Measurements from ENCODE around the gene TIPIN. TPM values are rescaled to one million over a fixed set of nuclear protein-coding genes. Genes with fewer than 3 reads are reported as not detected.
"Not testable (repeated sequence)": the region's sequence is repeated elsewhere in the genome, so short reads cannot be mapped to it uniquely, and the experiment has no call there.

Gene TIPIN
- total RNA-seq, 3 donors from 2014 or later: 63.8 to 79.6 (median 69.3) TPM

- Mint-ChIP-seq H3K27me3 (ENCODE audit: low read depth) (no peaks in the 10 kb centered on the region), H3K9me3 (no peaks in the 10 kb centered on the region), H3K36me3 (ENCODE audit: insufficient read depth) (peaks cover 8% of the 10 kb centered on the region), H3K4me3 (peak overlapping the region; percentile 46), H3K4me1 (ENCODE audit: low read depth) (peaks cover 76% of the 10 kb centered on the region)
- no peak for ATAC-seq
- DNase-seq: no peak
Measured at GRCh38 chr15:66389859-66390381, 33.4 kb upstream of the TIPIN start.

DNA sequence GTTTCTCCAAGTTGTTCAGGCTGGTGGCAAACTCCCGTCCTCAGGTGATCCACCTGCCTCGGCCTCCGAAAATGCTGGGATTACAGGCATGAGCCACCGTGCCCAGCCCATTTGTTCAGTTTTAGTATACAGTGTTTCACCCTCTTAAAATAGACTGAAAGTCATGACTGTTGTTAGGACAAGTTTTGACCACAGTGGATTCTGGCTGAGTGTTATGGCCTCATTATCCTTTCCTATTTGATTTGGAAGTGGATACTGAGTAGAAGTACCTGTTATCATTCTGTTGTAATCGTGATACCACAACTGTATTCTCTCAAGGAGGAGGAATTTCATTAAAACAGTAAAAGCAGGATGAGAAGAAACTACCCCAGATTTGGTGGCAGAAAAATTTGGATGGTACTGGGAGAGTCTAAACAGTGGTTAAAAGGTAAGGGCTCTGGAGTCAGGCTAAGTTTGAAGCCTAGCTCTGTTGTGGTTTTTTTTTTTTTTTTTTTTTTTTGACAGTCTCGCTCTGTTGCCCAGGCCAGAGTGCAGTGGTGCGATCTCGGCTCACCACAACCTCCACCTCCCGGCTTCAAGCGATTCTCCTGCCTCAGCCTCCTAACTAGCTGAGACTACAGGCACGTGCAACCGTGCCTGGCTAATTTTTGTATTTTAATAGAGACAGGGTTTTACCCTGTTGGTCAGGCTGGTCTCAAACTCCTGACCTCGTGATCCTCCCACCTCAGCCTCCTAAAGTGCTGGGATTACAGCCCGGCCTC lies 32.8 kb upstream of the TIPIN start:
- Mint-ChIP-seq H3K27me3 (ENCODE audit: low read depth) (no peaks in the 10 kb centered on the region), H3K4me3 (peak overlapping the region; percentile 91), H3K36me3 (ENCODE audit: insufficient read depth) (peaks cover 10% of the 10 kb centered on the region), H3K4me1 (ENCODE audit: low read depth) (peaks cover 72% of the 10 kb centered on the region), H3K9me3 (no peaks in the 10 kb centered on the region)
- ATAC-seq: no peak
- DNase-seq: no peak

GRCh38 chr15:66388576-66388975 lies 32.1 kb upstream of the TIPIN start:
- H3K27me3 Mint-ChIP-seq (ENCODE audit: low read depth): no peaks in the 10 kb centered on the region
- H3K9me3 Mint-ChIP-seq: no peaks in the 10 kb centered on the region
- ATAC-seq (no peak), DNase-seq (no peak)
- peak overlapping the region; percentile 91 for H3K4me3 Mint-ChIP-seq
- peaks cover 65% of the 10 kb centered on the region for H3K4me1 Mint-ChIP-seq (ENCODE audit: low read depth)
- H3K36me3 Mint-ChIP-seq (ENCODE audit: insufficient read depth): peaks cover 10% of the 10 kb centered on the region

DNA sequence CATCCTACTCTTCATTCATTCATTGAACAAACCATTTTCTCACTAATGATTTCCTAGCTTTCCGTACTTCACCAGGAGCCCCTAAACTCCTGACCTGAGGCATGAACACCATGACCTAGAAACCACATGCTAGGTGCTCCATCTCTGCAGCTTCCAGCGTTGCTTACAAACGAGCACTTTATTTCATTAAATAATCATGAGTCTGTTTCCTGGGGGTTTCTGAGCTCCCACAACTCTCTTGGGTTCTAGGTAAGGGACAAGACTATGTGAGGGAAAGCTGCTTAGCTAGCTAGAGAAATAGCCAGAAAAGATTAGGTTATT lies 31.5 kb upstream of the TIPIN start:
- Mint-ChIP-seq H3K36me3 (ENCODE audit: insufficient read depth) (peaks cover 10% of the 10 kb centered on the region), H3K4me1 (ENCODE audit: low read depth) (peaks cover 60% of the 10 kb centered on the region), H3K9me3 (no peaks in the 10 kb centered on the region), H3K27me3 (ENCODE audit: low read depth) (no peaks in the 10 kb centered on the region), H3K4me3 (peak overlapping the region; percentile 91)
- no peak for ATAC-seq
- no peak for DNase-seq

- peak; percentile 77 for DNase-seq
- Mint-ChIP-seq H3K27me3 (ENCODE audit: low read depth) (no peaks in the 10 kb centered on the region), H3K36me3 (ENCODE audit: insufficient read depth) (peaks cover 10% of the 10 kb centered on the region), H3K4me1 (ENCODE audit: low read depth) (peaks cover 54% of the 10 kb centered on the region), H3K4me3 (peak overlapping the region; percentile 91), H3K9me3 (no peaks in the 10 kb centered on the region)
- ATAC-seq: peak; percentile 78 to 80
Measured at GRCh38 chr15:66387163-66388042, 30.9 kb upstream of the TIPIN start.

DNA sequence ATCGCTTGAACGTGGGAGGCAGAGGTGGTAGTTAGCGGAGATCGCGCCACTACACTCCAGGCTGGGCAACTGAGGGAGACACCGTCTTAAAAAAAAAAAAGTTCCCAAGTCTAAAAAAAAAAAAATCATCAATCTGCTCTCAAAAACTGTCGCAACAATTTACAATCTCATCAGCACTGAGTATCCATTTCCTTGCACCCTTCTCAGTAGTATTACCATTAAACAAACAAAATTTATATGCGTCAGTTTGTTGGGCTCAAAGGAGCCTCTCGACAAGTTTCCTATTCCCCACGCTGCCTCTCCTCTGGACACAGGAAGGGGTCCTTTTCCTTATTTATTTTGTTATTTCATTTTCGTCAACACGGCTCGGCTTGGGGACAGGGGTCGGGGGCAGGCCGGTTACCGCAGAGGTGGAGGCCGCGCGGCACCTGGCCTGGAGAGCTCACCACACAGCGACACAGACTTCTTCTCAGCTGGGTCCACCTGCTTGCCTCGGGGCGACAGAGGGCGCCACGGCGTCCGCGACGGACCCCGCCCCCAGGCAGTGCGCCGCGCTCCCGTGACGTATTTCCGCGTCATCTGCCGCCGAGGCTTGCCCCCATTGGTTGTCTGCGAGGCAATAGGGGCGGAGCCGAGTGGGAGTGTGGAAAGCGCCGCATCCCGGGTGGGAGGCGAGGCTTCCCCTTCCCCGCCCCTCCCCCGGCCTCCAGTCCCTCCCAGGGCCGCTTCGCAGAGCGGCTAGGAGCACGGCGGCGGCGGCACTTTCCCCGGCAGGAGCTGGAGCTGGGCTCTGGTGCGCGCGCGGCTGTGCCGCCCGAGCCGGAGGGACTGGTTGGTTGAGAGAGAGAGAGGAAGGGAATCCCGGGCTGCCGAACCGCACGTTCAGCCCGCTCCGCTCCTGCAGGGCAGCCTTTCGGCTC lies 30.0 kb upstream of the TIPIN start, which contains the start of gene MAP2K1:
TSS of gene MAP2K1 (plus strand) at position 709 of the 920 bp plus-strand sequence. CDS start 436 bp downstream, outside the sequence.
- Mint-ChIP-seq H3K4me1 (ENCODE audit: low read depth) (peaks cover 46% of the 10 kb centered on the region), H3K27me3 (ENCODE audit: low read depth) (no peaks in the 10 kb centered on the region), H3K4me3 (peak within 1 kb of the TSS; percentile 94), H3K9me3 (no peaks in the 10 kb centered on the region), H3K36me3 (ENCODE audit: insufficient read depth) (peaks cover 5% of the 10 kb centered on the region)
- peak; percentile 87 to 89 for ATAC-seq
- DNase-seq: peak; percentile 99

GRCh38 chr15:66381376-66381775 lies 24.9 kb upstream of the TIPIN start:
- not testable (repeated sequence) for ATAC-seq, H3K4me3 Mint-ChIP-seq

DNA sequence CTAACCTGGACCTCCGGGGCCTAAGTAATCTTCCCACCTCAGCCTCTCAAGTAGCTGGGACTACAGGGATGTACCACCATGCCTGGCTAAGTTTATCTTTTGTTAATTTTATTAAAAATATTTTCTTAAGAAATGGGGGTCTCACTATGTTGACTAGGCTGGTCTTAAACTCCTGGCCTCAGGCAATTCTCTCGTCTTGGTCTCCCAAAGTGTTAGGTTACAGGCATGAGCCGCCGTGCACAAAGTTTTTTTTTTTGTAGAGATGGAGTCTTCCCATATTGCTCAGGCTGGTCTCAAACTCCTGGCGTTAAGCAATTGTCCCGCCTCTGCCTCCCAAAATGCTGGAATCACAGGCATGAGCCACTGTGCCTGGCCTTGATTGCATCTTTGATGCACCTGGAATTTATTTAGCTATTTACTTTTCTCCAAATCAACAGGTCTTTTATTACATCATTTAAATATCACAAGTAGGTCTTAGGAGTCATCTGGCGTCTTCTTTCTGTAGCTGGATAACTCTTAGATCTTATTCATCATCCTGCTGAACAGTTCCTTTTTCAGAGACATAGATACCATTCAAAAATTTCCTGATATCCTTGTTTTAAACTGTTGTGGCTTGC lies 22.4 kb upstream of the TIPIN start:
- H3K4me1 Mint-ChIP-seq (ENCODE audit: low read depth): no peaks in the 10 kb centered on the region
- H3K4me3 Mint-ChIP-seq: no peak overlapping the region

More at GRCh38 chr15:66381376-66381775, 24.9 kb upstream of the TIPIN start:
- not testable (repeated sequence) for H3K4me1 Mint-ChIP-seq (ENCODE audit: low read depth); H3K36me3 Mint-ChIP-seq (ENCODE audit: insufficient read depth); H3K9me3 Mint-ChIP-seq; H3K27me3 Mint-ChIP-seq (ENCODE audit: low read depth); DNase-seq

DNA sequence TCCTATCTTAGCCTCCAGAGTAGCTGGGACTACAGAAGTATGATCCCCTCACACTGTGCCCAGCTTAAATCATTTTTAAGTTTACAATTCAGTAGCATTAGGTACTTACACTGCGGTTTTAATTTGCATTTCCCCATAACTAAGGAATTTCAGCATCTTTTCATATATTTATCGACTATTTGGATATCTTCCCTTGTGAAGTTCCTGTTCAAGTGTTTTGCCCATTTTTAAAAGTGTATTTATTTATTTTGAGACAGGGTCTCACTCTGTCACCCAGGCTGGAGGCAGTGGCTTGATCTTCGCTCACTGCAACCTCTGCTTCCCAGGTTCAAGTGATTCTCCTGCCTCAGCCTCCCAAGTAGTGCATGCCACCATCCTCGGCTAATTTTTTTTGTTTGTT lies 17.7 kb upstream of the TIPIN start:
- DNase-seq (no peak), ATAC-seq (no peak)
- H3K4me3 Mint-ChIP-seq: no peak overlapping the region
- H3K4me1 Mint-ChIP-seq (ENCODE audit: low read depth): peaks cover 15% of the 10 kb centered on the region
- H3K36me3 Mint-ChIP-seq (ENCODE audit: insufficient read depth): no peaks in the 10 kb centered on the region
- peaks cover 3% of the 10 kb centered on the region for H3K9me3 Mint-ChIP-seq
- H3K27me3 Mint-ChIP-seq (ENCODE audit: low read depth): no peaks in the 10 kb centered on the region

More for the DNA sequence above, 22.4 kb upstream of the TIPIN start:
- ATAC-seq: no peak
- DNase-seq: no peak
- H3K9me3 Mint-ChIP-seq: peaks cover 3% of the 10 kb centered on the region
- H3K36me3 Mint-ChIP-seq (ENCODE audit: insufficient read depth): no peaks in the 10 kb centered on the region
- no peaks in the 10 kb centered on the region for H3K27me3 Mint-ChIP-seq (ENCODE audit: low read depth)

DNA sequence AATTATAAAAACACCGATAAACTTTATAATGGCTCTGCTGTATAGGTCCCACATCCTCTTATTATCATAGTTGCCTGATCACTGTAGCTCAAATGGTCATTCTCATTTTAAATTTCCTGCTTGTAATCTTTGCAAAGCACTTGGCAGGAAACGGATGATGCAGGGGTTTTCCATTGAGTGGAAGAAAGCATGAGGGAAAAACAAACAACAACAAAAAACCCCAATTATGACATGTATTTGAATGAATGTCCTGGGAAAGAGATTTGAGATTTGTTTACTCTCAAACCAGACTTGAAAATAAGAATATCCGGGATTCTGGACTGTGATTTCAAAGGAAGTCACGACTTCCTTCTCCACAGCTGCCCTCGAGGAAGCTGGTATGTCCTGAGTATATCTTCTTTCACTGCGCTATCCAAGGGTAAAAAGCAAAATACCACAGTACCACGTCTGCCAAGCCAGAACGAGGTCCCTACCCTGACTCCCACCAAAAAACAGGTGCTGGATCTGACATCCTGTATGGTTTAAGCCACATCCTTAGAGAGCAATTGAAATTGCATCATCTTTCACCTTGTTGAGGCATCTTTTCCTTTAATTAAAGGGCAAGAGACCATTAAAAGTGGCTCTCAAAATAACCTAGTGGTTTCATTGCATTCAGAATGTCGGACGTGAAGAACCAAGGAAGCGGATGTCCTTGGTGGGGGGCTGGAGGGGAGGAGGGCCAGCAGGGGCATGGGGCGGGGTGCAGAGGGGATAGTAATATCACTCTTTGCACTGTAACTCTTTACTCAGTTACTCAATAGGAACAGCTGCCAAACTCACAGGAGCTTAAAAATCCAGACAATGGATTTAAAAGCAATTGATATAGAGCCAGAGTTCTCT lies 13.5 kb upstream of the TIPIN start:
- ATAC-seq (peak; percentile 65 to 70), DNase-seq (no peak)
- Mint-ChIP-seq H3K27me3 (ENCODE audit: low read depth) (no peaks in the 10 kb centered on the region), H3K4me1 (ENCODE audit: low read depth) (peaks cover 15% of the 10 kb centered on the region), H3K4me3 (peak overlapping the region; percentile 78), H3K36me3 (ENCODE audit: insufficient read depth) (no peaks in the 10 kb centered on the region), H3K9me3 (peaks cover 2% of the 10 kb centered on the region)

GRCh38 chr15:66364944-66365528 lies 8.6 kb upstream of the TIPIN start:
- no peak for ATAC-seq
- no peak for DNase-seq
- Mint-ChIP-seq H3K4me3 (no peak overlapping the region), H3K27me3 (ENCODE audit: low read depth) (no peaks in the 10 kb centered on the region), H3K9me3 (no peaks in the 10 kb centered on the region), H3K36me3 (ENCODE audit: insufficient read depth) (no peaks in the 10 kb centered on the region), H3K4me1 (ENCODE audit: low read depth) (peaks cover 7% of the 10 kb centered on the region)

- H3K27me3 Mint-ChIP-seq (ENCODE audit: low read depth): no peaks in the 10 kb centered on the region
- H3K4me3 Mint-ChIP-seq: no peak overlapping the region
- ATAC-seq (no peak), DNase-seq (no peak)
- H3K4me1 Mint-ChIP-seq (ENCODE audit: low read depth): no peaks in the 10 kb centered on the region
- H3K36me3 Mint-ChIP-seq (ENCODE audit: insufficient read depth): no peaks in the 10 kb centered on the region
- H3K9me3 Mint-ChIP-seq: no peaks in the 10 kb centered on the region
Measured at GRCh38 chr15:66362776-66363175, 6.3 kb upstream of the TIPIN start.
